Measurements from ENCODE around the gene MCRIP1.

- no peak for TF ChIP-seq CTCF (IDR thresholded peaks at IDR 0.05)
- no peak for TF ChIP-seq POLR2A (IDR thresholded peaks at IDR 0.05)
- no peak for TF ChIP-seq POLR2AphosphoS5 (IDR thresholded peaks at IDR 0.05)
Observed at GRCh38 chr17:81878294-81878693, 45.2 kb upstream of the MCRIP1 start.
